GM21825 (cell line): ENCODE measurements around the gene UBE2J2.

Source experiments
- ATAC-seq: cut with Tn5 transposase; IDR thresholded peaks from one replicate; pipeline ENCODE4 v1.9.1; 2021; ENCODE audit warnings: mild to moderate bottlenecking, moderate library complexity; ENCODE audit not compliant: unreplicated experiment

UBE2J2 gene

DNA sequence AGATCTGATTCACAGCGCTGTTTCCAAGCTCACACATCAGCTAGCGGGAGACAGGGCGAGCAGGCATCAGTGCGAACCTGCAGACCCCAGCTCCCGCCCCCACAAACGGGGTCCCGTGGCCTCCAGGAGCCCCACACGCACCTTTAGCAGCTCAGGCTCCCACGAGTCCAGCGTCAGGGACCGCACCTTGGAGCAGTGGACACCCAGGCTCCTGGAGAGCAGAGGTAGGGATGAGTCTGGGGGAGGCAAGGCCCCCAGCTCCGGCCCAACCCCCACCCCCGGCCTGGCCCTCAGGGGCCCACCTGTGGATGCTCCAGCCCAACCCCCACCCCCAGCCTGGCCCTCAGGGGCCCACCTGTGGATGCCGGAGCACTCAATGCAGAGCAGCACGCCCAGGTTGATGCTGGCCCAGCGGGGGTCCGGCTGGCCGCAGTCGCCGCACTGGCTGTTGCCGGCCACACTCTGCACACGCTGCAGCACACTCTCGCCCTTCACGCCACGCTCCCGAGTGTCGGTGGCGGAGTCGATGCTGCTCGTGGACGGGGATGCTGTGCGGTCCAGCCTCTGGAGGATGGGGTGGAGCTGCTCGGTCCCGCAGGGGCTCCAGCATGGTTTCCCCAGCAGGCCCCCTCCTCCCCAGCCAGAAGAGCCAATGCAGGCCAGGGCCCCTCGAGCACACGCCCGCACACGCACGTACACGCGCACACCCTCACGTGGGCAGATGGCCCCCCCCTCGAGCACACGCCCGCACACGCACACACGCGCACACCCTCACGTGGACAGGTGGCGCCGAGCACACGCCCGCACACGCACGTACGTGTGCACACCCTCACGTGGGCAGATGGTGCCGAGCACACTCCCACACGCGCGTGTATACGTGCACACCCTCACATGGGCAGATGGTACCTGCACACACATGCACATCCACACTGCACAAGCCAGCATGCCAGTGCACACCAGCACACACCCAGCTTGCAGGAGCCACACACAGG, 22.7 kb upstream of the UBE2J2 start:
- ATAC-seq: no peak

DNA sequence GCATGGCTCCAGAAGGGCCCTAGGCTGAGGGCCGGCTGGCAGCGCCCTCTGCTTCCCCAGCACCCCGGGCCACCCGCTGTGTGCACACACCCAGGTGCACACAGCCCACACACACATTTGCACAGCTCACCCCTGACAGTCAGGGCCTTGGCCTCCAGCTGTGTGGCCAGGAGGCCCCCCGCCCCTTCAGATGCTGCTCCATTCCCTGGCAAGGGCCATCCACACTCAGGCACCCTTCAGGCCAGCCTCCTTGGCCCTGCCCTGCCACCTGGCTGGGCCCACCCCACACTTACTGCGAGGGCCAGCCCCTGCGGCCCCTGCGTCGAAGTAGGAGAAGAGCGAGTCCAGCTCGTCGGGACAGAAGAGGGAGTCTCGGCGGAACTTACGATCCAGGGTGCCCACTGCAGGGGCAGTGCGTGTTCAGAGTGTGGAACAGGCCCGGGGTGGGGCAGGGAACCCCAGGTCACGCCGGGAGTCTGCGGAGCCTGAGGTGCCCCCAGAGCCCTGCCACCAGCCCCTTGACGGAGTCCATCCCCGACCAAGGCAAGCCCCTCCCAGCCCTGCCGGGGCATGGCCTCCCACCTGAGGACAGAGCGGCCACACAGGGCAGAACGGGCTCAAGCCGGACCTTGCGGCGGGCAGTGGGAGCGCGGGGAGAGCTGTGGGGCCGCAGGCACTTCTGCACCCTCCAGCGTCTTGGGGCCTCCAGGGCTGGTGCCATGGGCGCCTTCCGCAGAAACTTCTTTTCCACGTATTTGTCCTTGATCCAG, 21.7 kb upstream of the UBE2J2 start:
- ATAC-seq: no peak

DNA sequence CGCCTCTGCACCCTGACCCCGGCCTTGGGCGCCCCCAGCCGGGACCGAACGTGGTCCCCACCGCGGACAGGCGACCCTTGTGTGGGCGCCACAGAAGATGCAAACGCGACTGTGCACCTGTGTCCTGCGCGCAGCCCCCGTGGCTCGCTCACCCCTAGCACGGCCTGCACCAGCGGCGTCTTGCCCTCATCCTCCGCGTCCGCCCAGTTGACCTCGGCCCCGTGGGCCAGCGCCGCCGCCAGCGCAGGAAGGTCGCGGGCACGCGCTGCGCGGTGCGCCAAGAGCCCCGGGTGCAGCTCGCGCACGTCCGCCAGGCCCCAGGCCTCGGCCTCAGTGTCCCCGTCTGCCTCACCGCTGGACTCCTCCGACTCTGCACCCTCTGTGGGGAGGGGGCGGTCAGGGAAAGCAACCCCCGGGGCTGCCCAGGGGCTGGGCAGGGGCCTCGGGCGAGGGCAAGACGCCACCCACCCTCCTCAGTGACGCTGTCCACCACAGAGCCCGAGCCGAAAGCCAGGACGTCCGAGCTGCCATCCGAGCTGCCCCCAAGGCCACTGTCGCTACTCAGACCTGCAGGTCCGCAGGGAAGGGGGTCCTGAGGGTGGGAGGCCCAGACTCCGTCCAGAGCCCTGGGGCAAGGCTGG, 20.7 kb upstream of the UBE2J2 start:
- ATAC-seq: no peak

DNA sequence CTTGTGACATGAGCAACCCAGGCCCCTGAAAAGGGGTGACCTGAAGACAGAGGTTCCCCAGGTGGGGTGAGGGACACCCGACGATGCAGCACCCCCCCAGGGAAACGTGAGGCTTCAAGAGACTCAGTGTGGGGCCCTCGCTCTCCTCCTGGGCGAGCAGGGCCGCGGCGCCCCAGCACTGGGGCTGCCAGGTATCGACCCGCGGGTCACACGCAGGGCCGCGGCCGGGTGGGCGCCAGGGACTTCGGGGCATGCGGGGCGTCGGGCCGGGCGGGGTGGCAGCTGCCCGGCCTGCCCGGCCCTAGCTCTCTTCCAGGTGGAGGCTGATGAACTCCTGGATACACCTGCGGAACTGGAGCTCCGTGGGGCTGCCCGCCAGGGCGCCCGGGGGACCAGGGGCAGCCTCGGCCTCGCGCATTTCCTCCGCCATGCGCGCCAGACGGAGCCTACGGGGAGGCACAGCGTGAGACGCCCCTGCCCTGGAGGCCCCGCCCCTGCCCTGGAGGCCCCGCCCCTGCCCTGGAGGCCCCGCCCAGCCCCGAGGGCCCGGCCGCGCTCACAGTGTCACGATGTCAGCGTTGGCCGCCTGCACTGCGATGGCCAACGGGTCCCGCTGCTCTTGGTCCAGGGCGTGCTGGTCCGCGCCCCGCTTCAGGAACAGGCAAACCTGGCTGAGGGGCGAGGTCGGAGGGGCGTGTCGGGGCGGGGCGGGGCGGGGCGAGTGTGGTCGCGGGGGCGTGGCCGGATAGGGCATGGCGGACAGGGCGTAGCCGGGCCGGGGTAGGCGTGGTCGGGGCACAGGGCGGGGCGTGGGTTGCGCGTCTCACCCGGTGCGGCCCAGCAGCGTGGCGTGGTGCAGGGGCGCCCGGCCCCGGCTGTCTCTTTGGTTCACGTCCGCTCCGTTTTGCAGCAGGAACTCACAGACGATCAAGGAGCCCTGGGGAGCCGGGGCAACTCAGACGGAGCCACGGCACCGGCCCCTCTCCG, 19.9 kb upstream of the UBE2J2 start:
- ATAC-seq: no peak

DNA sequence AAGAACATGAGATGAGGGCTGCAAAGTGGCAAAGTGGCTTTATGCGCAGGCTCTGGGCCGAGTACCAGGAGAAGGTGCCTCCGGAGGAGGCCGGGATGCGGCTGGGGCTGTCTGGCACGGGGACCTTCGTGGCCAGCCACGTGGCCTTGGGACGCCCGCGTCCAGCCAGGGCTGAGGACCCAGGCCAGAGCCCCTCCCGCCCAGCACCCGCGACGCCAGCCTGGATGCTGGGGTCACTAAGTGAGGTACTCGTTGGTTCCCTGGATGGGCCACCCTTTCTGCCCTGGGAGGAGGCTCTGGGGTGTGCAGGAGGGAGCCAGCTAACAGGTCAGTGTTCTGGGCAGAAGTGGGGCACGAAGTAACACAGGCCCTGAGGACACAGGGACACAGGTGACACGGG, 19.2 kb upstream of the UBE2J2 start:
- no peak for ATAC-seq

DNA sequence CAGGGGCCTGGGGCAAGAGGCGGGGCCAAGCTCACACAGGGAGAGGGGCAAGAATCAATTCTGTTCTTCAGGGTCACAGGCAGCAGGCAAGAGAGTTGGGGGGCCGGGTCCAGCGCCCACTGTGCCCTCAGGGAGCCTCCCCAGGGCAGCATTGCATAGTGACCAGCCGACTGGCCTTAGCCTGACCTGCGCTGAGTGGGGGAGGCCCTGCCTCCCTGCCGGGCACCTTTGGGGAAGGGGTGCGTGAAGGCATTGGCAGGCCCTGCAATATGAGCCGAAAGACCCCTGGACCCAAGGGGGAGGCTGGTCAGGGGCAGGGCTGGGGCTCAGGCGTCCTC, 18.8 kb upstream of the UBE2J2 start:
- no peak for ATAC-seq

DNA sequence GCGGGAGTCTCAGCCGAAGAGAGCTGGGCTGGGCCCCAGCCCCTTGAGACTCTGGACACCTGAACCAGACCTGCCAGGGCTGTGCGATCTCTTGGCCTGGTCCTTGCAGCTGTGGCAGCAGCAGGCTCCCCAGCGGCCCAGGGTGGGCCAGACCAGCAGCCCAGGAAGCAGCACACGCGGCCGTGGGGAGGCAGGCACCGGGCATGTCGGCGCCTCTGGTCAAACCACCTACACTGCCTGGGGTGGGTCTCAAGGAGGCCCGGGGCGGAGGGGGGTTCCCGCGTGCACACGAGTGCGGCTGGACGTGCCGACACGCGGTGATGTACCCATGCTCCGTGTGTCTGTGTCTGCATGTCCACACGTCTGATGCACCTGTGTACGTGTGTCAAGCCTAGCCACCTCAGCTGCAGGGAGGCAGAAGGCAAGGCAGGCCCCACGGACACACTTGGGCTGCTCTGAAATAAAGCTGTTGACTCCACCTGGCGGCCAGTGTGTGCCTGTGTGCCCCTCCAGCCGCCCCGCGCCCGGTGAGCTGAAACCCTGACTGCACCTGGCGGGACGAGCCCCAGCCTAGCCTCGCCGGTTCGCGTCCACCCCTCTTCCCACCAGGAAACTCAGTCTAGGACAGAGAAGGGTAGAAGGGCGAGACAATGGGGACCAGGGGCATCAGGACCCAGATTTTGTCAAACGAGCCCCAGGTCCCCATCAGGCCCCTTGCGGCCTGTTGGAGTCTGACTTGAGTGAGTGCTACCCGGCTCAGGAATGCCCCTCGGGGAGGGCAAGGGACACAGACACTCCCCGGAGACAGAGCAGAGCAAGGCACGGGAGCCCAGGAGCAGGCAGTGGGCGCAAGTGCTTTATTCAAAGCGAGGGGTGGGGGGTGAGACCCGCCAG, 18.1 kb upstream of the UBE2J2 start:
- no peak for ATAC-seq

DNA sequence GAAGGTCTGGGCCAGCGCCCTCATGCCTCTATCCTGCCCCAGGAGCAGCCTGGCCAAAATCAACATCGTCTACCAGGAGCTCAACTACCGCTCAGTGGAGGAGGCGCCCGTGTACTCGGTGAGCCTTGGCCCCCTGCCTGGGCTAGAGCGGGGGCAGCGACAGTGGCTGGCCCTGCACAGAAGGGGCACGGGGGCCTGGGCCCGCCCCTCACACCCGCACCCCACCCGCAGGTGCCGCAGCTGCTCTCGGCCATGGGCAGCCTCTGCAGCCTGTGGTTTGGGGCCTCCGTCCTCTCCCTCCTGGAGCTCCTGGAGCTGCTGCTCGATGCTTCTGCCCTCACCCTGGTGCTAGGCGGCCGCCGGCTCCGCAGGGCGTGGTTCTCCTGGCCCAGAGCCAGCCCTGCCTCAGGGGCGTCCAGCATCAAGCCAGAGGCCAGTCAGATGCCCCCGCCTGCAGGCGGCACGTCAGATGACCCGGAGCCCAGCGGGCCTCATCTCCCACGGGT, 17.4 kb upstream of the UBE2J2 start:
- ATAC-seq: no peak

DNA sequence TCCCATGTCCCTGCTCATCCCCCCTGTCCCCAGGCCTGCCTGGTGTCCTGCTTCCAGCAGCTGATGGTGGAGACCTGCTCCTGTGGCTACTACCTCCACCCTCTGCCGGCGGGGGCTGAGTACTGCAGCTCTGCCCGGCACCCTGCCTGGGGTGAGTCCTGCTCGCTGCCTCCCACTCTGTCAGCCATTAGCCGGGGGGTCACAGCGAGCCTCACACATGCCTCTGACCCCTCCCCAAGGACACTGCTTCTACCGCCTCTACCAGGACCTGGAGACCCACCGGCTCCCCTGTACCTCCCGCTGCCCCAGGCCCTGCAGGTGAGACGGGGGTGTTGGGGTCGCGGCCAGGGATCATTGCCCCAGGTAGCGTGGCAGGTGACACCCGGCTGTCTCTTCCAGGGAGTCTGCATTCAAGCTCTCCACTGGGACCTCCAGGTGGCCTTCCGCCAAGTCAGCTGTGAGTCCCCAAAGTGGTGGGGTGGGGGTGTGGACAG, 16.6 kb upstream of the UBE2J2 start:
- ATAC-seq: no peak

DNA sequence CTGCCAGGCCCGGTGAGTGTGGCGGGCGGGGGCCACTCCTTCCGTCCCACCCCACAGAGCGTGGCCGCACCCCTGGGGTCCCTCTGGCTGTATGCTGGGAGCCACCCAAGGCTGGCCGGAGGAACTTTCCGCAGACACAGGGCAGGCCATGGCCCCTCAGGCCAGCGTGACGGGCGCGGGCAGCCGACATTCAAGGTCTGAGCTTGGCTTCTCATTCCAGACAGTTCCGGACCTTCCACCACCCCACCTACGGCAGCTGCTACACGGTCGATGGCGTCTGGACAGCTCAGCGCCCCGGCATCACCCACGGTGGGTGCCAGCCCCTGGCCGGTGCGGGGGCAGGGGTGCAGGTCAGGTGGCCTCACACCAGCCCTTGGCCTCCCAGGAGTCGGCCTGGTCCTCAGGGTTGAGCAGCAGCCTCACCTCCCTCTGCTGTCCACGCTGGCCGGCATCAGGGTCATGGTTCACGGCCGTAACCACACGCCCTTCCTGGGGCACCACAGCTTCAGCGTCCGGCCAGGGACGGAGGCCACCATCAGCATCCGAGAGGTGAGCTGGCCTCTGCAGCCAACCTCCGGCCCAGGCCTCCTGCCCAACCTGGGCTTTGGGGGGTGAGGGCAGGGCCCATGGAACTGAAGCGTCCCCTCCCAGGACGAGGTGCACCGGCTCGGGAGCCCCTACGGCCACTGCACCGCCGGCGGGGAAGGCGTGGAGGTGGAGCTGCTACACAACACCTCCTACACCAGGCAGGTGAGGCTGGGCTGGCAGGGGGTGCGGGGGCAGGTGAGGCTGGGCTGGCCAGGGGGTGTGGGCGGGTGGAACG, 13.8 kb upstream of the UBE2J2 start:
- no peak for ATAC-seq

DNA sequence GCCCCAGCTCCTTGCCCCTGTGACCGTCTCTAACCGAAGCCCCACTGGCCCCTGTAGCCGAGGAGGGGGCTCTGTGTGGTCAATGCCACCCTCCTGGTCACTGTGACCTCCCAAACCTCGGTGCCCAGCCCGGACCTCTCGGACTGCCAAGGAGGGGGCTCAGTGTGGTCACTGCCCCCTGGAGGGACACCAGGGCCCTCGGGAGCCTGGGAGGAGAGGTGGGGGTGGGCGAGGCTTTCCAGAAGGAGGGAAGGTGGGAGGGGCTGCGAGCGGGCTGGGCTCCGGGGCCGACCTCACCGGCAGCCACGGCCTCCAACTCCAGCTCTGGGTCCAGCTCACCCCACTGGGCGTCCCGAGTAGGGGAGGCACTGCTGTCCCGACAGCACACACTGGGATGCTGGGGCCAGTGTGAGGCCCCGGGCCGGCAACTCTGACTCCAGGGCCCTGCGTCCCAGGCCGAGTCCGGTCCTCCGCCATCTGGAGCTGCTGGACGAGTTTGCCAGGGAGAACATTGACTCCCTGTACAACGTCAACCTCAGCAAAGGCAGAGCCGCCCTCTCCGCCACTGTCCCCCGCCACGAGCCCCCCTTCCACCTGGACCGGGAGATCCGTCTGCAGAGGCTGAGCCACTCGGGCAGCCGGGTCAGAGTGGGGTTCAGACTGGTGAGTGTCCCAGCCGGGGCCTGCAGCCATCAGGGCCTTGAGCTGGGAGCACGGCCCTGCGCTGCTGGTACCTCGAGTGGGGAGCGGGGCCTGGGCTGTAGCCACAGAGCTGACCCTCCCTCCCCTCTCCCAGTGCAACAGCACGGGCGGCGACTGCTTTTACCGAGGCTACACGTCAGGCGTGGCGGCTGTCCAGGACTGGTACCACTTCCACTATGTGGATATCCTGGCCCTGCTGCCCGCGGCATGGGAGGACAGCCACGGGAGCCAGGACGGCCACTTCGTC, 12.9 kb upstream of the UBE2J2 start:
- no peak for ATAC-seq

DNA sequence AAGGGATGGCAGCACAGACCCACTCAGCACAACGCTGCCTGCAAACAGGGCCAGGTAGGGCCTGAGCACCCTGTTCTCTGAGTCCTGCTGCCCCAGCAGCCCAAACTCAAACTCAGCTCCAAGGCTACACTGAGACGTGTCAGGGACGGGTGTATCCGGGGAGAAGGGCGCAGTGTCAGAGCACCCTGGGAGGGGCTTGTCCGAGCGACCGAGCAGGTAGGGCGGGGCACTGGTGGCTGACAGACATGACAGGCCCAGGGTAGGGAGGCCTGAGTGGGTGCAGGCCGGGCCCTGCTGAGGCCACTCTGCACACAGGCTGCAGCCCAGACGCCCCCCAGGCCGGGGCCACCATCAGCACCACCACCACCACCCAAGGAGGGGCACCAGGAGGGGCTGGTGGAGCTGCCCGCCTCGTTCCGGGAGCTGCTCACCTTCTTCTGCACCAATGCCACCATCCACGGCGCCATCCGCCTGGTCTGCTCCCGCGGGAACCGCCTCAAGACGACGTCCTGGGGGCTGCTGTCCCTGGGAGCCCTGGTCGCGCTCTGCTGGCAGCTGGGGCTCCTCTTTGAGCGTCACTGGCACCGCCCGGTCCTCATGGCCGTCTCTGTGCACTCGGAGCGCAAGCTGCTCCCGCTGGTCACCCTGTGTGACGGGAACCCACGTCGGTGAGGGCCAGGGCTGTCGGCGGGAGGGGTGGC, 12.1 kb upstream of the UBE2J2 start:
- ATAC-seq: no peak

DNA sequence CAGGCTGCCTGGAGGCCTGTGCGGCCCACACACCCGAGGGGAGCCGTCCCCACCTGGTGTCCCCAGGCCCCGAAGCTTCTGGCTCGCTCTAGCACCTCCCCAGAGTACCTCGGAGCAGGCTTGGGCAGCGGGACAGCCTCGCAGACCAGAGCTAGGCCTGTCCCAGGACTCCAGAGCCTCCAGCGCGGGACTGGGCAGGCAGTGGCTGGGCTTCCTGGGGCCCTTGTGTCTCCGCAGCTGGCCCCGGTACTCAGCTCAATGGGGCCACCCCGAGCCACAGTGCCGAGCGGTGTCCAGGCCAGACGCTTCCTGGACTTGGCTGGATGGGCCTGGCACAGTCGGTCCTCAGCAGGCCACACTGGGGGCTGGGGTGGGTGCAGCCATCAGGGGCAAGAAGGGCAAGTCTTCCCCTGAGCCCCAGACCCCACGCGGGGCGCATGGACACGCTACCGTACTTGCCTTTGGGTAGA, 11.5 kb upstream of the UBE2J2 start:
- ATAC-seq: no peak

DNA sequence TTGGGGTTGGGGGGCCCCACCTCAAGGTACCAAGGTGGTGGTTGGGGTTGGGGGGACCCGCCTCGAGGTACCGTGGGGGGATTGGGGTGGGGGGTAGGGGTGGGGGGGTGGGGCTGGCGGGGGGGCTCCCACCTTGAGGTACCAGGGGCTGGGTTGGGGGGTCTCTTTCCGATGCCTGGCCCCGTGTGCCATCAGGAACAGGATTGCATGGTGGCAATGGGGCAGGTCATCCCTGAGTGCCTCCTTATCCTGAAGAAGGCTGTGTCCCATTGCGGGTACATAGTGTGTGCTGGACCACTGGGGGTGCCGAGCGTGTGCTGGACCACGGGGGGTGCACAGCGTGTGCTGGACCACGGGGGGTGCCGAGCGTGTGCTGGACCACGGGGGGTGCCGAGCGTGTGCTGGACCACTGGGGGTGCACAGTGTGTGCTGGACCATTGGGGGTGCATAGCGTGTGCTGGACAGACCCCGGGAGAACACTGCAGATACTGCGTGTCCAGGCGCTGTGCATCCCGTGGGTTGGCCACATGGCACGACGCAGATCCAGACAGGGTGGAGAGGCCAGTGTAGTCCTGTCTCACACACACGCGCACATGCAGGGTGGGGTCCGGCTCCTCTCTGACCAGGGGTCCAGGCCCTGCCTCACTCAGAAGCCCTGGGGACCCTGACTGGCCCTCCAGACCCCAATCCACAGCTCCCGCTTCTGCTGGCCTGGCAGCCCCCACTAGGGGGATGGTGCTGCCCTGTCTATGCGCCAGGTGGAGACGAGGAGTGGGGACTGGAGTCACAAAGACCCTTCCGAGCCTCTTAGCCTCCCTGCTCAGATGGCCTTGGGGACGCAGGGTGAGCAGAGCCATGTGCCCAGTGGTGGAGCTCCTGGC, 10.8 kb upstream of the UBE2J2 start:
- ATAC-seq: no peak

DNA sequence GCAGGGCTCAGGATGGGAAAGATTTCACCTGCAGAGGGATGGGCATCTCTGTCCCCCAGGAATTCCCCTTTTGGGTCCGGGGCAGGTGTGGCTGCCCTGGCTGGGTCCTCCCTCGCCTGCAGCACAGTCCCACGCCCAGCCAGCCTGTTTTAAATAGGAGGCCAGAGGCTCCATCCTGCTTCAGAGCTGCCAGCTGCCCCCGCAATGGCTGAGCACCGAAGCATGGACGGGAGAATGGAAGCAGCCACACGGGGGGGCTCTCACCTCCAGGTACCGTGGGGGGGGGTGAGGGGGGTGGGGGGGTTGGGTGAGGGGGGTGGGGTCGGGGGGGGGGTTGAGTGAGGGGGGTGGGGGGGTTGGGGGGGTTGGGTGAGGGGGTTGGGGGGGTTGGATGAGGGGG, 10.2 kb upstream of the UBE2J2 start:
- ATAC-seq: no peak
